B cell (primary cell): ENCODE results near the gene TMBIM6.

Experiments used
- EZH2 ChIP-seq: IDR thresholded peaks from 2 replicates; pipeline ENCODE4 v1.6.1; 2012; ENCODE audit warnings: borderline replicate concordance, low read depth, mild to moderate bottlenecking, moderate library complexity, low read length; ENCODE audit not compliant: insufficient read depth, poor library complexity, severe bottlenecking
- TF ChIP-seq, protein P1 (sequence below): fragments of 200-600 bp; IDR thresholded peaks from one replicate; pipeline ENCODE4 v1.8.0; 2022; ENCODE audit warnings: antibody characterized with exemption, mild to moderate bottlenecking

- TF ChIP-seq, protein P1, sequence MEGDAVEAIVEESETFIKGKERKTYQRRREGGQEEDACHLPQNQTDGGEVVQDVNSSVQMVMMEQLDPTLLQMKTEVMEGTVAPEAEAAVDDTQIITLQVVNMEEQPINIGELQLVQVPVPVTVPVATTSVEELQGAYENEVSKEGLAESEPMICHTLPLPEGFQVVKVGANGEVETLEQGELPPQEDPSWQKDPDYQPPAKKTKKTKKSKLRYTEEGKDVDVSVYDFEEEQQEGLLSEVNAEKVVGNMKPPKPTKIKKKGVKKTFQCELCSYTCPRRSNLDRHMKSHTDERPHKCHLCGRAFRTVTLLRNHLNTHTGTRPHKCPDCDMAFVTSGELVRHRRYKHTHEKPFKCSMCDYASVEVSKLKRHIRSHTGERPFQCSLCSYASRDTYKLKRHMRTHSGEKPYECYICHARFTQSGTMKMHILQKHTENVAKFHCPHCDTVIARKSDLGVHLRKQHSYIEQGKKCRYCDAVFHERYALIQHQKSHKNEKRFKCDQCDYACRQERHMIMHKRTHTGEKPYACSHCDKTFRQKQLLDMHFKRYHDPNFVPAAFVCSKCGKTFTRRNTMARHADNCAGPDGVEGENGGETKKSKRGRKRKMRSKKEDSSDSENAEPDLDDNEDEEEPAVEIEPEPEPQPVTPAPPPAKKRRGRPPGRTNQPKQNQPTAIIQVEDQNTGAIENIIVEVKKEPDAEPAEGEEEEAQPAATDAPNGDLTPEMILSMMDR = no peak
- no peak for TF ChIP-seq EZH2
Measured at GRCh38 chr12:49793620-49794019, 52.3 kb downstream of the TMBIM6 start.
